Renal pelvis (tissue), 4 donors: ENCODE results near the gene MGAT4A. TPM values are rescaled to one million over a fixed set of nuclear protein-coding genes. Genes with fewer than 3 reads are reported as not detected.
"Not testable (repeated sequence)": the region's sequence is repeated elsewhere in the genome, so short reads cannot be mapped to it uniquely, and the experiment has no call there.

Experiments used
- DNase-seq: peaks from one replicate; pipeline ENCODE4 v3.0.0-alpha.2; 2013
- polyA plus RNA-seq, 3 donors: library from polyadenylated mRNA; unstranded; fragments of 120-200 nt; gene quantifications; one replicate each; pipeline ENCODE4 v1.2.1, GENCODE V29; 2013; ENCODE audit not compliant: insufficient read length in 3 of 3

Gene MGAT4A
- polyA plus RNA-seq, 3 donors, result 24.8 to 32.0 (median 28.8) TPM

- DNase-seq, result no peak
Measured at GRCh38 chr2:98608962-98609604, 121.8 kb downstream of the MGAT4A start.

GRCh38 chr2:98608116-98608961 is 122.6 kb downstream of the MGAT4A start, which contains the start of the genes COA5 and UNC50:
COA5 (minus strand) TSS chr2:98608512; CDS start chr2:98608405, 107 bp downstream.
UNC50 (plus strand) TSS chr2:98608589; CDS start chr2:98609760, 1,171 bp downstream.
- DNase-seq, result peak; percentile 91

GRCh38 chr2:98607741-98608115 is 123.2 kb downstream of the MGAT4A start:
- no peak for DNase-seq

- DNase-seq, result no peak
Measured at GRCh38 chr2:98607104-98607503, 123.8 kb downstream of the MGAT4A start.

GRCh38 chr2:98606431-98606830 is 124.5 kb downstream of the MGAT4A start:
- DNase-seq, result no peak

GRCh38 chr2:98605076-98605475 is 125.9 kb downstream of the MGAT4A start:
- no peak for DNase-seq

- DNase-seq, result no peak
Measured at GRCh38 chr2:98604547-98604946, 126.4 kb downstream of the MGAT4A start.

GRCh38 chr2:98601532-98602132 is 129.3 kb downstream of the MGAT4A start:
- DNase-seq, result no peak

GRCh38 chr2:98598781-98599428 is 132.0 kb downstream of the MGAT4A start:
- no peak for DNase-seq

GRCh38 chr2:98594665-98595064 is 136.3 kb downstream of the MGAT4A start:
- not testable (repeated sequence) for DNase-seq

GRCh38 chr2:98592565-98592964 is 138.4 kb downstream of the MGAT4A start:
- DNase-seq, result no peak

- DNase-seq, result no peak
Measured at GRCh38 chr2:98589489-98589888, 141.4 kb downstream of the MGAT4A start.

GRCh38 chr2:98588880-98589431 is 142.0 kb downstream of the MGAT4A start:
- no peak for DNase-seq

GRCh38 chr2:98586551-98587140 is 144.3 kb downstream of the MGAT4A start:
- DNase-seq, result no peak

GRCh38 chr2:98585386-98585785 is 145.5 kb downstream of the MGAT4A start:
- DNase-seq, result no peak

- DNase-seq, result no peak
Measured at GRCh38 chr2:98583816-98584618, 146.9 kb downstream of the MGAT4A start.

GRCh38 chr2:98583276-98583675 is 147.7 kb downstream of the MGAT4A start:
- no peak for DNase-seq

GRCh38 chr2:98582523-98582922 is 148.4 kb downstream of the MGAT4A start:
- no peak for DNase-seq

- DNase-seq, result no peak
Measured at GRCh38 chr2:98580656-98581284, 150.2 kb downstream of the MGAT4A start.

GRCh38 chr2:98579926-98580325 is 151.0 kb downstream of the MGAT4A start:
- DNase-seq, result no peak
